GM18498 (cell line): ENCODE measurements around the gene ZNF132.
"Not testable (repeated sequence)": the region's sequence is repeated elsewhere in the genome, so short reads cannot be mapped to it uniquely, and the experiment has no call there.

Source experiments
- ATAC-seq: cut with Tn5 transposase; IDR thresholded peaks from one replicate; pipeline ENCODE4 v1.9.1; 2021; ENCODE audit warnings: mild to moderate bottlenecking, moderate library complexity; ENCODE audit not compliant: unreplicated experiment

The ZNF132 gene

DNA sequence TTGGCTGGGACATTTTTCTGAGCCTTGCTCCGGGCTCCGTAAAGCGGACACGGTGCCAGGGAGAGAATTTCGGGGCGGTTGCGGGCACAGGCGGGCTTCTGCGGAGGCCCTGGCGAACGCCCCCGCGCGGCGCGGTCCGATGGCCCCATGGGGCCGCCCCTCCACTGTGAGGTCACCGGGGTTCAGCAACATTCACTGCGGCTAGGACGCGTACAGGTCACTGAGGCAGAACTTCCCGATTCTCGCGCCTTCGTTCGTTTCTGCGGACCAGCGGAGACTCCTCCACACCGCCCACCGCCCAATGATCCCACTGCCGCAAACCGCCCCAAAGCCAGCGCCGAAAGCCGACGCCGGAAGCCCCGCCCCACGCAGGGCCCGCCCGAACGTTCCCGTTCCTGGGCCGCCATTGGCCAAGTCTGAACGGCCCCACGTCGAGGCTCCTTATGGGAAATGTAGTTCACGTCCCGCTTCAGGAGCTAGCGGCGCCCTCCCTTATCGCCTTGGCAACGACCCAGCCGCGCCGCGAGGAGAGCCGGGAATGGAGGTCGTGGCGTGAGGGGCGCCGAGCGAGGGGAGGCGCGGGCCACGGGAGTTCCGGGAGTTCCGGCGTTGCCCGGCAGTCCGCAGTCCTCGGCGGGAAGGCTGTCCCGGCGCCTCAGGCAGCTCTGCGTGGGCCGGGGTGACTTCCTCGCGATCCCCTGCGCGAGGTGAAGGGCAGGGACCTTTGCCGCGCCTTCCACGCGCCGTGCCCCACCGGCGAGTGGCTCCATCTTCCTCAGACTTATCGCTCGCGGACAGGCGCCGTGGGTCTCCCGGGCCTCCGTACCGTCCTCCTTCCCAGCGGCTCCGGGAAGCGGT lies 31.6 kb downstream of the ZNF132 start, which contains the start of gene ZNF584:
Gene ZNF584, plus strand, starts transcription at position 498 of the 858 bp plus-strand sequence. CDS start 499 bp downstream, outside the sequence.
- peak; percentile 93 for ATAC-seq

DNA sequence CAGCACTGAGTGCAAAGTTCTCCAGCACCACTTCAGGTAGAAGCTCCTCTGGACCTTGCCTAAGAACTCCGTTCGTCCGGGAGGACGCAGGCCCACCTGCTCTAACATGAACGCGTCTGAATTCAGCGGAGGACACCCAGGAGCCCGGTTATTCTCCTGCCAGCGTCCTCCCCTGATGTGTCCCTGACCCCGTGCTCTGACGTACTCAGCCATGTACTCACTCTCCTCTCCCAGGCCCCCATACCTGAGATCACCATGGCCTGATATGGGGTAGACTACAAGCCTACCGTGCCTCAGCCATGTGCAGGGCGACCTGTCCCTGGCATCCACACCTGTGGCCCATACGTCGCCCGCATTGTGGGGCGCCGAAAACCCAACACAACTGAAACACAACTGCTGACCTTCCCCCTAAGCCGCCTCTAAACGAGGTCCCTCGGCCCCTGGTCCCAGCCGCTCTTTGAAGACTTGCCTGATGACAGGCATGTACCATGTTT lies 32.2 kb downstream of the ZNF132 start:
- ATAC-seq, result no peak

DNA sequence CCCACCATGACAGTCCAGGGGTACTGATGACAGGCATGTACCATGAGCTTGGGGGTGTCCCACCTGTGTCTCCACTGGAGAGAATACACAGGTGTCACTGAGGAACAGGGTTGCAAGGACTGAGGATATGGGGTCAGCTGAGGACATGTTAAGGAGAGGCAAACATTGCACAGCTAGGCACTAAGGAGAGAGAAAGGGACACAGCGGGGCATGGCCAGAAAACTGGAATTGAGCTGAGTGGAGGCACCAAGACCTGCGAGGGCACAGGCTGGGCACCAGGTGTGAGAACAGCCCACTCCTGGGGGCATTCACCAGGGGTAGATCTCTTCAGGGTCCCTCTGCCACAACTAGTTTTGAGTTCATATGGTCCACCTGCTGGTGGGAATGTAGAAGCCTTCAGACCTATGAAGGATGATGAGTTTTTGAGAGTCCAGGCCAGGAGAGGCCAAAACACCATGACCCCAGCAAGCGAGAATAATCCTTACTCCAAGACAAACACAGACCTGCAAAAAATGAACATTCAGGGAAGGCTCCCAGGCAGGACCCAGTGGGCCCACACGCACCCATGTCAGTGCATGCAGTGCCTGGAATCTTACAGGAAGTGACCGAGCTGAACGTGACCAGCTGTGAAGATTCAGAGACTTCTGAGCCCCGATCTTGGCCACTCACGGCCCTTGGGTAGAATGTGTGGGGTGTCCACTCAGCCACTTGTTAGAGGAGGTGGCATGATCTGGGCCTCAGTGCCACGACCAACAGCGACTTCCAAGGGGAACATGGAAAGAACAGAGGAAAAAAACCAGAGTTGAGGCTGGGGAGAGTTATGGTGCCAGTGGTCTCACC lies 32.9 kb downstream of the ZNF132 start:
- no peak for ATAC-seq

- not testable (repeated sequence) for ATAC-seq
These were observed 36.0 kb downstream of the ZNF132 start for GRCh38 chr19:58403920-58404478.

DNA sequence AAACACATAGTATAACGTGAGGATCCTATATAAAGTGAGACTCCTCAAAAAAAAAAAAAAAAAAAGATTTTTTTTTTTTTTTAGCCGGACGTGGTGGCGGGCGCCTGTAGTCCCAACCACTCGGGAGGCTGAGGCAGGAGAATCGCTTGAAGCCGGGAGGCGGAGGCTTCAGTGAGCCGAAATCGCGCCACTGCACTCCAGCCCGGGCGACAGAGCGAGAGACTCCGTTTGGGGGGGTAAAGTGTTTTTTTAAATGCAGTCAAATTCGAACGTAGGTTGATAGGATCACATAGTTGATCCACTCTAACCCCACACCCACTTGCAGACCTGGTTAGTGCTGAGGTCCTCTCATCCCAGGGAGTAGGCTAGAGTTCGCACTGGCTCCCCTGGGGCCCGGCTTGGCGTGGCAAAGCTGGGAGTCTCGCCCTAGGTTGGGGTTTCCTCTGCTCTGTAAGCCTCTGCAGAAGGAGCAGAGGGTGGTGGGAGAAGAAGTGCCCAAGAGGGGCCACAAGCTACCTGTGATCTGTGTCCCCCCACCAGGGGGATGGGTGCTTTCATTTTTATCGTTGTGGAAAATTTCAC lies 38.0 kb downstream of the ZNF132 start:
- no peak for ATAC-seq

GRCh38 chr19:58400916-58401839 lies 38.8 kb downstream of the ZNF132 start:
- peak; percentile 98 for ATAC-seq

GRCh38 chr19:58400316-58400915 lies 39.5 kb downstream of the ZNF132 start:
- no peak for ATAC-seq

DNA sequence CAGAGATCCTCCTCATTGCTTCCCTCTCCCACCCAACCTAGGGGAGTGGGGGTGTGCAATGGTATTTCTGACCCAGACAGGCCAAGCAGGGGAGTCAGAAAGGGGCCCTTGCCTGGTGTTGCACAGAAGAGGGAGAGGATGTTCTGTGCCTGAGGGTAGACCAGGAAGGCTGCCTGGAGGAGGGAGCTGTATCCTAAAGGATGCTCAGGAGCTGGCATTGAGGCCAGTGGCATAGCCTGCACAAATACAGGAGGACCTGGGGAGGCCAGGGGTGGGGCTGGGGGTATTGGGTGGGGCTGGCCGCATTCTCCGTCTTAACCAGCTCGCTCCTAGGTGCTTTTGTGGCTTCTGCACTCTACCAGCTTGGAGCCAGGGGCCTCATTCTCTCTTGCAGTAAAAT lies 40.0 kb downstream of the ZNF132 start:
- no peak for ATAC-seq

GRCh38 chr19:58398545-58398944 lies 41.4 kb downstream of the ZNF132 start:
- ATAC-seq, result no peak

DNA sequence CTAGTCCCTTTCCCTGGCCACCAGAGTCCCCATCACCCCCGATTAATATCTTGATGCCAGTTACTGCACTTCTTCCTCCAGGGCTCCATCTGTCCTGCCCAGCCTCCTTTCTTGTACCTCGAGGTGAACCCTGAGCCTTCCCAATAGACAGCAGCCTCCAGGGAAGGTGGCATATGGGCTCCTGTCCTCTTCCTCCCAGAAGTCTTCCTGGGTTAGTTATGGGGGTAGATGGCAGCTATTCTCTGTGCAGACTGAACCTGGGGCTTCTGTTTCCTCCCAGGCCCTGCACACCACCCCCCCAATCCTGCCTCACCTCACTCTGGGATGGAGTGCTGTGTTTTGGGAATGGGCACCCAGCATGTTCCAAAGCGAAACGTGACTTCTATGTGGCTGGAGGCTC lies 41.9 kb downstream of the ZNF132 start:
- ATAC-seq, result no peak

DNA sequence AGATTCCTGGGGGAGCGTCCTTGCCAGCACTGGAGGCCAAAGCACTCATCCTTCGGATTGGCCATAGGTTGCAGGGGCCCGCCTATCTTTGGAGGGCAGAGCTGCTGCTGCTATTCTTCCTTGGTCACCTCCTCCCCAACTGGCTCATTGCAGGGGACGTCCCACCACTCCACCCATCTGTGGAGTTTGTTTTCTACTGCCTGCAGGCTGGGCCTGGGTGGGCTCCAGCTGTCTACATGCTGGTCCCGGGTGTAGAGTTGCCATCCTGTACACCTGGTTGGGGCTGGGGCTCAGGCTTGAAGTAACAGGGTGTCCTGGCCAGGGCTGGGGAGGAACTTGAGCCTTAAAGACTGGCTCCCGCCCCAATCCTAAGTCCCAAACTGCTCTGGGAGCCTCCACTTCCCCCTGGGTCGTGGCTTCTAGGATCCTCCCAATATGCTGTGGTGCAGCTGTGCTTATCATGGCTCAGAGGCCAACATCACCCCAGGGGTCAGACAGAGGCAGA lies 42.4 kb downstream of the ZNF132 start:
- no peak for ATAC-seq

DNA sequence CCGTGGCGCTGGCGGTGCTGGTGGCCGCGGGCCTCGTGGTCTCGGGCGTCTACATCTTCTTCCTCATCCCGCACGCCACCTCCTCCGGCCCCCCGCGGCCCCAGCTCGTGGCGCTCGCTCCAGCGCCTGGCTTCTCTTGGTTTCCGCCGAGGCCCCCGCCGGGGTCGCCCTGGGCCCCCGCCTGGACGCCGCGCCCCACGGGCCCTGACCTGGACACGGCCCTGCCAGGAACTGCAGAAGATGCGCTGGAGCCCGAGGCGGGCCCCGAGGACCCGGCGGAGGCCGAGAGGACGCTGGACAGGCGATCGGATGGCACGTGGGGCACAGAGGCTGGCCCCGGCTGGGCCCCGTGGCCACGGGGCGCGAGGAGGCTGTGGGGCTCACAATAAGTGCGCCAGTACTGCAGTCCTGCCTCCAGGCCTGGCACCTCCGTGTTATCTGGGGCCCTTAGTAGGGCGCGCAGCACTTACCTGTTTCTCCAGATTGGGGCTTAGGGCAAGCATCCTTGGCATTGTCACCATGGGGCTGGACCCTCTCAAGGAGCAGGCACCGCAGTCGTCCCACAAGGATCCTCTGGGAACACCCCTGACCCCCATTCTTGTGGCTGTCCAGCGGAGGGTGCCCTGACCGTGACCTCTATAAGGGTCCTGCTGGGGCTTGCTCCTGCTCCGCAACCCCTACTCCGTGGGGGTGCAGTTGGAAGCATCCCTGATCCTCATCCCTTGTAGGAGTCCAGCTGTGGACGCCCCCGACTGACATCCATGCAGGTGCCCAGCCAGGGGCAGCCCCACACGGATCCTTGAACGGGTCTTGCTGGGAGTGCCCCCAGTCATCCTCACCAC lies 43.0 kb downstream of the ZNF132 start:
- no peak for ATAC-seq

- no peak for ATAC-seq
These were observed 43.9 kb downstream of the ZNF132 start for GRCh38 chr19:58395979-58396627.

DNA sequence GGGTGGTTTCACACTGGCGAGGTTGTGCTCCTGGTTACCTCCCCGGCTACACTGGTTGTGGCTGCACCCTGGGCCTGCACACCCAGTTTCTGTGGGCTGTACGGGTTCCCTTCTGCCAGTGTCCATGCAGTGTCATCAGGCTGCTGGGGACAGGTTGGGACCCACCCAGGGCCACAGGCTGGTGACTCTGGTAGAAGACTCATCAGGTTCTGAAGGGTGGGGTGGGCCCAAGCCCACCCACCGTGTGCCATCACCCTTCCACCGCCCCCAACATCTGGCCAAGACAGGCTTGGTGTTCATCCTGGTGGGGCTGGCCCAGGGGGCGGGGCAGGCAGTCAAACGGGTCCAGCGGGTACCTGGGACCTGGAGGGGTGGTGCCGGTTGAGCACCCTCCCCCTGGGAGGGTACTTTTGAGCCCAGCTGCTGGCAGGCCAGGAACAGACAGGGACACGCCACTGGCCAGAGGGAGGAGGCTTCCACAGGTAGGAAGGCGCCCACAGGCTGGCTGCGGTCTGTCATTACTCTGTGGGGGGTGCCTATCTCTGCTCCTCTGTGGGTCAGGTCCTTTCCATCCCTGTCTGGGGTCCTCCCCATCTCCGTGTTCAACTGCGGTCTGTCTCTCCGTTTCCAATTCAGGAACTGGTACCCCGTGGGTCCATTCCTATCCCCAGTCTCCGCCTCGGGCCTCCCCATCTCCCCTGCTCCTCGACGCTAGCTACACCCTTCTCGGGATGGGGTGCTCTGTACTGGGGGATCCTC lies 44.6 kb downstream of the ZNF132 start, which contains the start of gene RNF225:
Gene RNF225, plus strand, starts transcription at position 437 of the 759 bp plus-strand sequence. CDS start 434 bp downstream, outside the sequence.
- no peak for ATAC-seq

- no peak for ATAC-seq
These were observed 45.1 kb downstream of the ZNF132 start for GRCh38 chr19:58394821-58395219.

DNA sequence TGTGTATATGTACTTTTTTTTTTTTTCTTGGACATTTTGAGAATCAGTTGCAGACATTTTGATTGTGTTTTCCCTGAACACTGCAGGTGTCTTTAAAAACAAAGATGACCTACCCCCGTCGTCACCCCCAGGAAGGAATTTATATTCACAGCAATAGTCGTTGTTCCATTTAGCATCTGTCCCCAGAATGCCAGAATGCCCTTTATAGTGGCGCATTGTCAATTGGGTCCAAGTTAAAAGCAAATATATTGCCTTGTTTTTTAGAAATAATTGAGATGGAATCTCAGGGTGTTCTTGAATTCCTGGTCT lies 46.3 kb downstream of the ZNF132 start:
- no peak for ATAC-seq
